Spleen (tissue), 7 donors: Measurements from ENCODE around the gene CEBPE.

Experiments
- CTCF ChIP-seq, 11 experiments: fragments of 200-600 bp in 7 of 11; fragments of 450-650 bp in 4 of 11; sonication (generic) in 4 of 11; IDR thresholded peaks in 8 of 11; conservative IDR thresholded peaks in 3 of 11; 1 replicate in 7 of 11; 2 replicates in 4 of 11; pipeline versions ENCODE4 v1.4.0 to v1.8.0; 2016 to 2021; ENCODE audit warnings: antibody characterized with exemption in 11 of 11, inconsistent platforms in 4 of 11, mild to moderate bottlenecking in 1 of 11
- POLR2A ChIP-seq, 3 donors: fragments of 450-650 bp; IDR thresholded peaks; one replicate each; pipeline ENCODE4 v1.5.1; 2017; ENCODE audit warnings: antibody characterized with exemption in 3 of 3, mild to moderate bottlenecking in 1 of 3
- donor health status: DM: no; HTN: no; CAD: no; lungs with moderate emphysema.
- donor health status: DM: no; HTN: no; CAD: no.
- donor health status: DM: no; HTN: no; CAD: no.

DNA sequence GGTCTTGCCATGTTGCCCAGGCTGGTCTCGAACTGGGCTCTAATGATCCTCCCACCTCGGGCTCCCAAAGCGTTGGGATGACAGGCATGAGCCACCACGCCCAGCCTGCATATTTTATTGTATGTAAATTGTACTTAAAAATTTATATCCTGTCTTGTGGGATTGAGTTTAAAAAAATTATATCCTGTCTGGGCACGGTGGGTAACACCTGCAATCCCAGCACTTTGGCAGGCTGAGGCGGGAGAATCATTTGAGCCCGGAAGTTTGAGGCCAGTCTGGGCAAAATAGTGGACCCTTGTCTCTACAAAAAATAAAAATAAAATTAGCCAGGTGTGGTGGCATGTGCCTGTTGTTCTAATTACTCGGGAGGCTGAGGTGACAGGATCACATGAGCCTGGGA, 13.9 kb upstream of the CEBPE start:
- TF ChIP-seq CTCF (IDR thresholded peaks at IDR 0.05 in 8 of 11, conservative IDR thresholded peaks at IDR 0.05 in 3 of 11) = no peak
- no peak for TF ChIP-seq POLR2A (IDR thresholded peaks at IDR 0.05)
